SK-N-SH (cell line): ENCODE data around the gene SGCA. TPM values are rescaled to one million over a fixed set of nuclear protein-coding genes. Genes with fewer than 3 reads are reported as not detected.

Experiments
- CTCF ChIA-PET: fragments of 300-600, 350-600 bp; formaldehyde crosslinking; extraction: SDS; loops from one replicate; lab custom pipeline; 2021; lab: Yijun Ruan, JAX
- POLR2A ChIA-PET: fragments of 350-600 bp; sonication (Branson Sonifier 250); formaldehyde crosslinking; extraction: SDS; loops from one replicate; lab custom pipeline; 2020; ENCODE audit warnings: antibody characterized with exemption, inconsistent platforms; lab: Yijun Ruan, JAX
- DNase-seq: peaks from one replicate; pipeline ENCODE4 v3.0.0; 2012
- H2AFZ ChIP-seq: fragments of 200-600 bp; sonication (generic); 2 replicates; pipeline ENCODE4 v1.8.1; 2016; ENCODE audit warnings: antibody characterized with exemption, mild to moderate bottlenecking, low read depth
- H3F3A ChIP-seq: fragments of 200-600 bp; sonication (generic); replicated peaks from 2 replicates; pipeline ENCODE3; 2016; ENCODE audit warnings: antibody characterized with exemption, mild to moderate bottlenecking; ENCODE audit not compliant: insufficient read depth
- H3K27ac ChIP-seq, 2 experiments: fragments of 200-500 bp in 1 of 2; fragments of 200-600 bp in 1 of 2; sonication (Bioruptor generic) in 1 of 2; sonication (generic), shearing (Covaris generic) in 1 of 2; 2 replicates each; pipeline versions ENCODE4 v1.5.1 to v1.6.1; 2014 to 2016; ENCODE audit warnings: low read depth in 2 of 2, inconsistent platforms in 1 of 2, low read length in 1 of 2, mild to moderate bottlenecking in 1 of 2, mixed read lengths in 1 of 2
- H3K27me3 ChIP-seq: fragments of 200-600 bp; sonication (generic), shearing (Covaris generic); 2 replicates; pipeline ENCODE4 v1.6.1; 2016; ENCODE audit warnings: mixed run types; ENCODE audit not compliant: insufficient read depth
- H3K36me3 ChIP-seq, 2 experiments: fragments of 200-500 bp in 1 of 2; fragments of 200-600 bp in 1 of 2; sonication (Bioruptor generic) in 1 of 2; sonication (generic) in 1 of 2; replicated peaks in 1 of 2; 2 replicates each; pipeline versions ENCODE3 to v1.5.1; 2014 to 2016; ENCODE audit warnings: low read length in 1 of 2, mild to moderate bottlenecking in 1 of 2; ENCODE audit not compliant: insufficient read depth in 2 of 2, control insufficient read depth in 1 of 2
- H3K4me1 ChIP-seq, 2 experiments: fragments of 200-500 bp in 1 of 2; fragments of 200-600 bp in 1 of 2; sonication (Bioruptor generic) in 1 of 2; sonication (generic), shearing (Covaris generic) in 1 of 2; 2 replicates each; pipeline versions ENCODE4 v1.5.1 to v1.6.1; 2014 to 2016; ENCODE audit warnings: low read depth in 1 of 2, low read length in 1 of 2, mixed run types in 1 of 2; ENCODE audit not compliant: insufficient read depth in 2 of 2, control insufficient read depth in 1 of 2
- H3K4me2 ChIP-seq: fragments of 200-600 bp; sonication (generic), shearing (Covaris generic); 2 replicates; pipeline ENCODE4 v1.6.1; 2017; ENCODE audit warnings: mixed run types
- H3K4me3 ChIP-seq, 2 experiments: fragments of 200-500 bp in 1 of 2; fragments of 200-600 bp in 1 of 2; sonication (Bioruptor generic) in 1 of 2; sonication (generic), shearing (Covaris generic) in 1 of 2; 2 replicates each; pipeline versions ENCODE4 v1.5.1 to v1.8.1; 2014 to 2016; ENCODE audit warnings: low read depth in 2 of 2, inconsistent platforms in 1 of 2, low read length in 1 of 2, mild to moderate bottlenecking in 1 of 2, mixed read lengths in 1 of 2, moderate library complexity in 1 of 2
- H3K79me2 ChIP-seq: fragments of 200-600 bp; sonication (generic); 2 replicates; pipeline ENCODE4 v1.8.1; 2017; ENCODE audit warnings: mild to moderate bottlenecking; ENCODE audit not compliant: insufficient read depth
- H3K9ac ChIP-seq: fragments of 200-600 bp; sonication (generic); 2 replicates; pipeline ENCODE4 v1.6.1; 2017; ENCODE audit warnings: mixed run types
- H3K9me2 ChIP-seq: fragments of 200-600 bp; sonication (generic); 2 replicates; pipeline ENCODE4 v1.6.1; 2017; ENCODE audit warnings: mixed run types
- H3K9me3 ChIP-seq: fragments of 200-600 bp; sonication (generic); 2 replicates; pipeline ENCODE4 v1.6.1; 2017; ENCODE audit warnings: mixed run types, mild to moderate bottlenecking, moderate library complexity
- H4K20me1 ChIP-seq: fragments of 200-600 bp; sonication (generic); 2 replicates; pipeline ENCODE4 v1.6.1; 2017; ENCODE audit warnings: mild to moderate bottlenecking, mixed run types; ENCODE audit not compliant: insufficient read depth
- CHD2 ChIP-seq: fragments of 150-350 bp; IDR thresholded peaks from 2 replicates; pipeline ENCODE4 v1.6.1; 2018; ENCODE audit warnings: low read length; ENCODE audit not compliant: partially characterized antibody
- ELF1 ChIP-seq: IDR thresholded peaks from 2 replicates; pipeline ENCODE4 v1.4.0; 2012
- EZH2phosphoT487 ChIP-seq: fragments of 200-600 bp; sonication (generic); IDR thresholded peaks from 2 replicates; pipeline ENCODE4 v1.6.1; 2017; ENCODE audit warnings: low read depth, mixed run types, mild to moderate bottlenecking, antibody characterized with exemption, moderate library complexity, borderline replicate concordance
- FOSL2 ChIP-seq: IDR thresholded peaks from 2 replicates; pipeline ENCODE4 v1.4.0; 2012; ENCODE audit warnings: low read depth, mild to moderate bottlenecking, moderate library complexity, borderline replicate concordance
- GABPA ChIP-seq: IDR thresholded peaks from 2 replicates; pipeline ENCODE4 v1.4.0; 2012; ENCODE audit warnings: low read depth, mild to moderate bottlenecking
- JUND ChIP-seq: IDR thresholded peaks from 2 replicates; pipeline ENCODE4 v1.4.0; 2012
- MEF2A ChIP-seq: IDR thresholded peaks from 2 replicates; pipeline ENCODE4 v1.4.0; 2012; ENCODE audit warnings: low read depth, borderline replicate concordance
- MXI1 ChIP-seq: IDR thresholded peaks from 2 replicates; pipeline ENCODE4 v1.6.1; 2012; ENCODE audit warnings: mild to moderate bottlenecking, low read depth, low read length, improper control_type of control experiment
- NFIC ChIP-seq: IDR thresholded peaks from 2 replicates; pipeline ENCODE4 v1.4.0; 2012; ENCODE audit warnings: borderline replicate concordance
- NRF1 ChIP-seq: IDR thresholded peaks from 2 replicates; pipeline ENCODE4 v1.6.1; 2012; ENCODE audit warnings: low read depth, mild to moderate bottlenecking, low read length
- POLR2AphosphoS5 ChIP-seq: IDR thresholded peaks from 2 replicates; pipeline ENCODE4 v1.6.1; 2012; ENCODE audit warnings: low read depth, low read length
- RAD21 ChIP-seq: IDR thresholded peaks from 2 replicates; pipeline ENCODE4 v1.6.1; 2012; ENCODE audit warnings: mild to moderate bottlenecking, low read length
- RFX5 ChIP-seq: IDR thresholded peaks from 2 replicates; pipeline ENCODE4 v1.6.1; 2012; ENCODE audit warnings: mild to moderate bottlenecking, improper control_type of control experiment, low read length
- SIN3A ChIP-seq: IDR thresholded peaks from 2 replicates; pipeline ENCODE4 v1.6.1; 2012; ENCODE audit warnings: low read depth, mild to moderate bottlenecking, low read length, moderate library complexity, borderline replicate concordance
- SMC3 ChIP-seq: IDR thresholded peaks from 2 replicates; pipeline ENCODE4 v1.6.1; 2012; ENCODE audit warnings: low read depth, low read length, improper control_type of control experiment
- TEAD4 ChIP-seq: IDR thresholded peaks from 2 replicates; pipeline ENCODE4 v1.4.0; 2012; ENCODE audit warnings: mild to moderate bottlenecking, borderline replicate concordance; ENCODE audit not compliant: insufficient read depth
- YY1 ChIP-seq: IDR thresholded peaks from 2 replicates; pipeline ENCODE4 v1.4.0; 2012; ENCODE audit warnings: low read depth, mild to moderate bottlenecking
- WGBS: methylation state at CpG from one replicate; pipeline ENCODE4 v1.1.6; 2017; ENCODE audit warnings: low lambda C conversion rate; 5-methylcytosine and 5-hydroxymethylcytosine counted together
- polyA plus RNA-seq, 3 experiments: library from polyadenylated mRNA; depleted of rRNA; stranded (reverse); fragments of >200 nt; gene quantifications; 2 replicates each; pipeline ENCODE4 v1.2.3, GENCODE V29; 2012
- TF ChIP-seq, protein P1 (sequence below): IDR thresholded peaks from 2 replicates; pipeline ENCODE4 v1.6.1; 2012; ENCODE audit warnings: mild to moderate bottlenecking, low read depth, low read length, moderate library complexity
- TF ChIP-seq, protein P2 (sequence below): IDR thresholded peaks from 2 replicates; pipeline ENCODE4; 2012
- TF ChIP-seq, protein P3 (sequence below): IDR thresholded peaks from 2 replicates; pipeline ENCODE4 v1.4.0; 2012; ENCODE audit warnings: low read depth, borderline replicate concordance

Gene SGCA
- polyA plus RNA-seq, 1 of the 3 experiments (the other 2 are of a cell fraction) = not detected

GRCh38 chr17:50200457-50201275 is 34.9 kb downstream of the SGCA start (continued):
- TF ChIP-seq NFIC (peak; percentile 36; the same call in 1 of the 2 replicates), MEF2A (0 out of 2 replicates have a peak, but pooled peaks have one; percentile 46), FOSL2 (peak; percentile 63; the same call in 1 of the 2 replicates), ELF1 (no peak), MXI1 (peak; percentile 36; the same call in 1 of the 2 replicates), POLR2AphosphoS5 (peak; percentile 72), RFX5 (no peak; the same call in 1 of the 2 replicates), TEAD4 (no peak; the same call in 1 of the 2 replicates), RAD21 (peak; percentile 87)
- TF ChIP-seq, protein P1, sequence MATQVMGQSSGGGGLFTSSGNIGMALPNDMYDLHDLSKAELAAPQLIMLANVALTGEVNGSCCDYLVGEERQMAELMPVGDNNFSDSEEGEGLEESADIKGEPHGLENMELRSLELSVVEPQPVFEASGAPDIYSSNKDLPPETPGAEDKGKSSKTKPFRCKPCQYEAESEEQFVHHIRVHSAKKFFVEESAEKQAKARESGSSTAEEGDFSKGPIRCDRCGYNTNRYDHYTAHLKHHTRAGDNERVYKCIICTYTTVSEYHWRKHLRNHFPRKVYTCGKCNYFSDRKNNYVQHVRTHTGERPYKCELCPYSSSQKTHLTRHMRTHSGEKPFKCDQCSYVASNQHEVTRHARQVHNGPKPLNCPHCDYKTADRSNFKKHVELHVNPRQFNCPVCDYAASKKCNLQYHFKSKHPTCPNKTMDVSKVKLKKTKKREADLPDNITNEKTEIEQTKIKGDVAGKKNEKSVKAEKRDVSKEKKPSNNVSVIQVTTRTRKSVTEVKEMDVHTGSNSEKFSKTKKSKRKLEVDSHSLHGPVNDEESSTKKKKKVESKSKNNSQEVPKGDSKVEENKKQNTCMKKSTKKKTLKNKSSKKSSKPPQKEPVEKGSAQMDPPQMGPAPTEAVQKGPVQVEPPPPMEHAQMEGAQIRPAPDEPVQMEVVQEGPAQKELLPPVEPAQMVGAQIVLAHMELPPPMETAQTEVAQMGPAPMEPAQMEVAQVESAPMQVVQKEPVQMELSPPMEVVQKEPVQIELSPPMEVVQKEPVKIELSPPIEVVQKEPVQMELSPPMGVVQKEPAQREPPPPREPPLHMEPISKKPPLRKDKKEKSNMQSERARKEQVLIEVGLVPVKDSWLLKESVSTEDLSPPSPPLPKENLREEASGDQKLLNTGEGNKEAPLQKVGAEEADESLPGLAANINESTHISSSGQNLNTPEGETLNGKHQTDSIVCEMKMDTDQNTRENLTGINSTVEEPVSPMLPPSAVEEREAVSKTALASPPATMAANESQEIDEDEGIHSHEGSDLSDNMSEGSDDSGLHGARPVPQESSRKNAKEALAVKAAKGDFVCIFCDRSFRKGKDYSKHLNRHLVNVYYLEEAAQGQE = peak; percentile 60; the same call in 1 of the 2 replicates
- TF ChIP-seq, all 33 proteins: peak for 19

- Histone ChIP-seq H3K4me3 (peak within 1 kb of the TSS; percentile 74 to 96), H3K9me3 (no peaks in the 10 kb centered on the region), H3K79me2 (peaks cover 72% of the 10 kb centered on the region), H3K27ac (peak within 1 kb of the TSS; percentile 79 to 100), H3K36me3 (peaks cover 30 to 35% of the 10 kb centered on the region in 2 experiments), H4K20me1 (peaks cover 50% of the 10 kb centered on the region), H2AFZ (no peak within 1 kb of the TSS), H3K9ac (peak within 1 kb of the TSS; percentile 99), H3K4me1 (peaks cover 42 to 62% of the 10 kb centered on the region in 2 experiments), H3K4me2 (peak within 1 kb of the TSS; percentile 89), H3K9me2 (no peaks in the 10 kb centered on the region), H3K27me3 (no peaks in the 10 kb centered on the region), H3F3A (peaks cover 65% of the 10 kb centered on the region)
- 25% methylated on average over 31 of the region's 34 CpGs for WGBS
- CTCF ChIA-PET = interaction anchor here (0.7 to 25.6 kb wide), 39 partner anchors 10 to 278 kb away, joined by 3 to 2150 read pairs (median 12); partner anchors contain the start of genes LRRC59, PPP1R9B, RSAD1 and SGCA
- peak; percentile 54 for DNase-seq
- POLR2A ChIA-PET = interaction anchor here (1.6 kb wide), 1 partner anchor 23 kb away, joined by 4 read pairs; no protein-coding TSS in a partner anchor
- TF ChIP-seq FOSL2 = no peak
- peak; percentile 9 for TF ChIP-seq CHD2
- TF ChIP-seq JUND = peak; percentile 34; the same call in 1 of the 2 replicates
- TF ChIP-seq SIN3A = peak; percentile 98
- TF ChIP-seq YY1 = no peak
- TF ChIP-seq TEAD4 = 0 out of 2 replicates have a peak, but pooled peaks have one; percentile 47
- peak; percentile 13; the same call in 1 of the 2 replicates for TF ChIP-seq SMC3
- TF ChIP-seq, protein P2, sequence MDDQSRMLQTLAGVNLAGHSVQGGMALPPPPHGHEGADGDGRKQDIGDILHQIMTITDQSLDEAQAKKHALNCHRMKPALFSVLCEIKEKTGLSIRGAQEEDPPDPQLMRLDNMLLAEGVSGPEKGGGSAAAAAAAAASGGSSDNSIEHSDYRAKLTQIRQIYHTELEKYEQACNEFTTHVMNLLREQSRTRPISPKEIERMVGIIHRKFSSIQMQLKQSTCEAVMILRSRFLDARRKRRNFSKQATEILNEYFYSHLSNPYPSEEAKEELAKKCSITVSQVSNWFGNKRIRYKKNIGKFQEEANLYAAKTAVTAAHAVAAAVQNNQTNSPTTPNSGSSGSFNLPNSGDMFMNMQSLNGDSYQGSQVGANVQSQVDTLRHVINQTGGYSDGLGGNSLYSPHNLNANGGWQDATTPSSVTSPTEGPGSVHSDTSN = peak; percentile 56
- no peak for TF ChIP-seq NFIC
- TF ChIP-seq, protein P3, sequence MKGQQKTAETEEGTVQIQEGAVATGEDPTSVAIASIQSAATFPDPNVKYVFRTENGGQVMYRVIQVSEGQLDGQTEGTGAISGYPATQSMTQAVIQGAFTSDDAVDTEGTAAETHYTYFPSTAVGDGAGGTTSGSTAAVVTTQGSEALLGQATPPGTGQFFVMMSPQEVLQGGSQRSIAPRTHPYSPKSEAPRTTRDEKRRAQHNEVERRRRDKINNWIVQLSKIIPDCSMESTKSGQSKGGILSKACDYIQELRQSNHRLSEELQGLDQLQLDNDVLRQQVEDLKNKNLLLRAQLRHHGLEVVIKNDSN = no peak
- TF ChIP-seq RFX5 = no peak
- TF ChIP-seq NRF1 = no peak
- peak; percentile 100 for TF ChIP-seq POLR2AphosphoS5
- TF ChIP-seq EZH2phosphoT487 = no peak
- no peak for TF ChIP-seq GABPA
Observed at GRCh38 chr17:50201276-50201854, 35.6 kb downstream of the SGCA start, which contains the start of gene COL1A1. TSS of gene COL1A1 (minus strand) at chr17:50201631. CDS start at chr17:50201513, 118 bp downstream.
